HL-60 (cell line): ENCODE data around the gene CATSPERD.

ENCODE experiments used
- GABPA ChIP-seq: IDR thresholded peaks from 2 replicates; pipeline ENCODE4 v1.6.1; 2012; ENCODE audit warnings: low read depth
- POLR2AphosphoS5 ChIP-seq: IDR thresholded peaks from 2 replicates; pipeline ENCODE4 v1.6.1; 2012; ENCODE audit warnings: low read depth
- SPI1 ChIP-seq: IDR thresholded peaks from 2 replicates; pipeline ENCODE4 v1.6.1; 2012; ENCODE audit warnings: low read depth, mild to moderate bottlenecking, borderline replicate concordance
- TF ChIP-seq, protein P1 (sequence below): IDR thresholded peaks from one replicate; pipeline ENCODE4 v1.5.1; 2011; ENCODE audit warnings: low read length, control low read depth, inconsistent platforms; ENCODE audit not compliant: insufficient read depth
- TF ChIP-seq, protein P2 (sequence below): IDR thresholded peaks from 2 replicates; pipeline ENCODE4 v1.6.1; 2012; ENCODE audit warnings: low read depth; ENCODE audit not compliant: insufficient replicate concordance

DNA sequence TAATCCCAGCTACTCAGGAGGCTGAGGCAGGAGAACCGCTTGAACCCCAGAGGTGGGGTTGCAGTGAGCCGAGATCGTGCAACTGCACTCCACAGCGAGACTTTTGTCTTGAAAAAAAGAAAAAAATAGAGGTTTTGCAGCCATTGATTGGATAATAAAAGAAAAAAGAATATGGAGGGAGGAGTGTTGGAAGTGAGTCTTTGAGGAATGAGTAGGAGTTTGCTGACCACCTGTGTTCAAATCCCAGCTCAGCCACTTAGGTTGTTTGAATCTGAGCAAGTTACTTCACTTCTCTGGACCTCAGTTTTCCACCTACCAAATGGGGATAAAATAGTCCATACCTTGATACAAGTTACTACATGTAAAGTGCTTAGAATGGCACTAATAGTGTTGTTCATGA, 90.7 kb downstream of the CATSPERD start:
- TF ChIP-seq, protein P1, sequence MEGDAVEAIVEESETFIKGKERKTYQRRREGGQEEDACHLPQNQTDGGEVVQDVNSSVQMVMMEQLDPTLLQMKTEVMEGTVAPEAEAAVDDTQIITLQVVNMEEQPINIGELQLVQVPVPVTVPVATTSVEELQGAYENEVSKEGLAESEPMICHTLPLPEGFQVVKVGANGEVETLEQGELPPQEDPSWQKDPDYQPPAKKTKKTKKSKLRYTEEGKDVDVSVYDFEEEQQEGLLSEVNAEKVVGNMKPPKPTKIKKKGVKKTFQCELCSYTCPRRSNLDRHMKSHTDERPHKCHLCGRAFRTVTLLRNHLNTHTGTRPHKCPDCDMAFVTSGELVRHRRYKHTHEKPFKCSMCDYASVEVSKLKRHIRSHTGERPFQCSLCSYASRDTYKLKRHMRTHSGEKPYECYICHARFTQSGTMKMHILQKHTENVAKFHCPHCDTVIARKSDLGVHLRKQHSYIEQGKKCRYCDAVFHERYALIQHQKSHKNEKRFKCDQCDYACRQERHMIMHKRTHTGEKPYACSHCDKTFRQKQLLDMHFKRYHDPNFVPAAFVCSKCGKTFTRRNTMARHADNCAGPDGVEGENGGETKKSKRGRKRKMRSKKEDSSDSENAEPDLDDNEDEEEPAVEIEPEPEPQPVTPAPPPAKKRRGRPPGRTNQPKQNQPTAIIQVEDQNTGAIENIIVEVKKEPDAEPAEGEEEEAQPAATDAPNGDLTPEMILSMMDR, result no peak
- TF ChIP-seq SPI1 (no peak), POLR2AphosphoS5 (no peak), GABPA (no peak)
- TF ChIP-seq, protein P2, sequence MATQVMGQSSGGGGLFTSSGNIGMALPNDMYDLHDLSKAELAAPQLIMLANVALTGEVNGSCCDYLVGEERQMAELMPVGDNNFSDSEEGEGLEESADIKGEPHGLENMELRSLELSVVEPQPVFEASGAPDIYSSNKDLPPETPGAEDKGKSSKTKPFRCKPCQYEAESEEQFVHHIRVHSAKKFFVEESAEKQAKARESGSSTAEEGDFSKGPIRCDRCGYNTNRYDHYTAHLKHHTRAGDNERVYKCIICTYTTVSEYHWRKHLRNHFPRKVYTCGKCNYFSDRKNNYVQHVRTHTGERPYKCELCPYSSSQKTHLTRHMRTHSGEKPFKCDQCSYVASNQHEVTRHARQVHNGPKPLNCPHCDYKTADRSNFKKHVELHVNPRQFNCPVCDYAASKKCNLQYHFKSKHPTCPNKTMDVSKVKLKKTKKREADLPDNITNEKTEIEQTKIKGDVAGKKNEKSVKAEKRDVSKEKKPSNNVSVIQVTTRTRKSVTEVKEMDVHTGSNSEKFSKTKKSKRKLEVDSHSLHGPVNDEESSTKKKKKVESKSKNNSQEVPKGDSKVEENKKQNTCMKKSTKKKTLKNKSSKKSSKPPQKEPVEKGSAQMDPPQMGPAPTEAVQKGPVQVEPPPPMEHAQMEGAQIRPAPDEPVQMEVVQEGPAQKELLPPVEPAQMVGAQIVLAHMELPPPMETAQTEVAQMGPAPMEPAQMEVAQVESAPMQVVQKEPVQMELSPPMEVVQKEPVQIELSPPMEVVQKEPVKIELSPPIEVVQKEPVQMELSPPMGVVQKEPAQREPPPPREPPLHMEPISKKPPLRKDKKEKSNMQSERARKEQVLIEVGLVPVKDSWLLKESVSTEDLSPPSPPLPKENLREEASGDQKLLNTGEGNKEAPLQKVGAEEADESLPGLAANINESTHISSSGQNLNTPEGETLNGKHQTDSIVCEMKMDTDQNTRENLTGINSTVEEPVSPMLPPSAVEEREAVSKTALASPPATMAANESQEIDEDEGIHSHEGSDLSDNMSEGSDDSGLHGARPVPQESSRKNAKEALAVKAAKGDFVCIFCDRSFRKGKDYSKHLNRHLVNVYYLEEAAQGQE, result no peak
